ENCODE data around the gene PDE4C.
A peak's percentile ranks its signal among the peaks of the same experiment; 100 is the strongest.

Gene PDE4C

DNA sequence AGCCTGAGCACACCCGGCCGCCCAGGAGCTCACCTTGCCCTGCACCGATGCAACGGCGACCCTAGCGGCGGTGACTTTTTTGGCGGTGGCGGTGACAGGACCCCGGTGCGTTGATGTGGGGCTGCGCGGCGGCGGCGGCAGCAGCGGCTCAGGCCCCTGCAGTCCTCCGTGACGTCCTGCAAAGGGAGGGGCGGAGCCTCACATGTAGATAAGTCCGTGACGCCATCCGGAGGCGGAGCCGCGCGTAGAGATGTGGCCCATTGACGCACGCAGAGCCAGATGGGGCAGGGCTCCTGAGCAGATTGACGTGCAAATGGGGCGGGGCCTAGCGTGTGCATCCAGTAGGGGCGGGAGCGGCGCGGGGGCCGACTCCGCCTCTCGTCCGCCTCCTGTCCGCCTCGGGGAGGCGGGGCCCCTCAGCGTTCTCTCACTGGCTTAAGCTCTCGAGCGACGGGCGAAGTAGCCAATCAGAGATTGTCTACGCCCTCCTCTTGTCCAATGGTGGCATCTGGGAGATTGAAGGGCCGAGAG lies 22.3 kb downstream of the PDE4C start, which contains the start of gene RAB3A:
TSS of gene RAB3A (minus strand) at position 180 of the 531 bp plus-strand sequence. CDS start 1,302 bp downstream, outside the sequence.
- ChIA-PET CTCF (interaction anchor here (0.7 to 8.8 kb wide), 13 partner anchors 9 to 208 kb away, joined by 3 to 228 read pairs (median 4); partner anchors contain the start of gene MPV17L2), POLR2A (interaction anchor here (0.6 to 3.3 kb wide), 7 partner anchors 11 to 190 kb away, joined by 3 to 36 read pairs (median 4); partner anchors contain the start of genes JUND and MPV17L2)
- TF ChIP-seq, protein P1, sequence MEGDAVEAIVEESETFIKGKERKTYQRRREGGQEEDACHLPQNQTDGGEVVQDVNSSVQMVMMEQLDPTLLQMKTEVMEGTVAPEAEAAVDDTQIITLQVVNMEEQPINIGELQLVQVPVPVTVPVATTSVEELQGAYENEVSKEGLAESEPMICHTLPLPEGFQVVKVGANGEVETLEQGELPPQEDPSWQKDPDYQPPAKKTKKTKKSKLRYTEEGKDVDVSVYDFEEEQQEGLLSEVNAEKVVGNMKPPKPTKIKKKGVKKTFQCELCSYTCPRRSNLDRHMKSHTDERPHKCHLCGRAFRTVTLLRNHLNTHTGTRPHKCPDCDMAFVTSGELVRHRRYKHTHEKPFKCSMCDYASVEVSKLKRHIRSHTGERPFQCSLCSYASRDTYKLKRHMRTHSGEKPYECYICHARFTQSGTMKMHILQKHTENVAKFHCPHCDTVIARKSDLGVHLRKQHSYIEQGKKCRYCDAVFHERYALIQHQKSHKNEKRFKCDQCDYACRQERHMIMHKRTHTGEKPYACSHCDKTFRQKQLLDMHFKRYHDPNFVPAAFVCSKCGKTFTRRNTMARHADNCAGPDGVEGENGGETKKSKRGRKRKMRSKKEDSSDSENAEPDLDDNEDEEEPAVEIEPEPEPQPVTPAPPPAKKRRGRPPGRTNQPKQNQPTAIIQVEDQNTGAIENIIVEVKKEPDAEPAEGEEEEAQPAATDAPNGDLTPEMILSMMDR (IDR thresholded peaks at IDR 0.05; ENCODE audit: control extremely low read depth, extremely low read depth, low read depth, missing control alignments): no peak
- peak; percentile 99 for DNase-seq (ENCODE audit: extremely low spot score)

DNA sequence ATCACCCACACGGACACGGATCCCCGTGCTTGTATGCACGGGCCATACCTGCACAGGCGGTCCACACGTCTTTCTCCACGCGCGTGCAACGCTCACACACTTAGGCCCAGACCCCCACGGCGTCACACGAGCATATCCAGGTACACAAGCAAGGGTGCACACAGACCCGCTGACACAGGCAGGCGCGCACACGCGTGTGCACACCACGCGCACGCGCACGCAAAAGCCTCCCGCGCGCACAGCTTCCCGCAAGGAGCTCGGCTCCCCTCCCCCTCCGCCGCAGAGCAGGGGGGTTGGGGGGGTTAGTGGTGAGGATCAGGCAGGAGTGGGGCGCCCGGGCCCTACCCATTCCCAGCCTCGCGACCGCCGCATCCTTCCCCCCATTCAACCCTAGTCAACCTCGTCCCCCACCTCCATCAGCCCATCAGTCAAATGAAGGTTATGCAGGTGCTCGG lies 22.8 kb downstream of the PDE4C start:
- no peak for DNase-seq (ENCODE audit: extremely low spot score)
- TF ChIP-seq, protein P1 (IDR thresholded peaks at IDR 0.05; ENCODE audit: control extremely low read depth, extremely low read depth, low read depth, missing control alignments): no peak
- POLR2A ChIA-PET: interaction anchor here (0.6 to 3.3 kb wide), 7 partner anchors 10 to 189 kb away, joined by 3 to 36 read pairs (median 4); partner anchors contain the start of genes JUND and MPV17L2
- CTCF ChIA-PET: interaction anchor here (1.0 to 8.8 kb wide), 11 partner anchors 8 to 208 kb away, joined by 3 to 228 read pairs (median 7); partner anchors contain the start of gene MPV17L2

DNA sequence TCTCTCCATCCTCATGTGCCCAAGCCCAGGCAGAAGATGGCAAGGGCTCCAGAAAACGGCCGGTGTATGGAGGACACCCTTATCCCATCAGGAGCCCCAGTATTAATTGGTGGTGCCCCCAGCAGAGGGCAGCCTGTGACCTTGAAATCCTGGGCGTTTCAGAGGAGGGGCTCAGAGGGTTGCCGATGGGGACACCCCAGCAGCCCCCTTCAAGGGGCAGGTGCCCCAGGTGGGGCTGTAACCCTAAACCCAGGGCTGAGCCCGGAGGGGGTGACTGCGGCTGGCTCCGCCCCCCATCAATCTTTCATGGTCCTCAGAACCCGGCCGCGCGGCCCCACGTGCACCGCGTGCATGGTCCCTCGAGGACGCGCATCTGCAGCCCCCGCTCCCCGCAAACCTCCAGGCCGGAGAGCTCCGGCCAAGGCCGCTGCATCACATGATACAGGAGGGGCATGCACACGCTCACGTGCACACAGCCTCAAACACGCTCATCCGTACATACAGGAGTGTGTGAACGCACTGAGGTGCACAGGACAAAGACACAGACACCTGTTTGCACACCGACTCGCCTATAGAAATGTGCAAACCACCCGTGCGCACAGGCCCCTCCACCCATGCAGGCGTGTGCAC lies 23.3 kb downstream of the PDE4C start:
- peak; percentile 35 for DNase-seq (ENCODE audit: extremely low spot score)
- TF ChIP-seq, protein P1 (IDR thresholded peaks at IDR 0.05; ENCODE audit: control extremely low read depth, extremely low read depth, low read depth, missing control alignments): peak; percentile 35
- ChIA-PET POLR2A (interaction anchor here (3.3 kb wide), 1 partner anchor 78 kb away, joined by 36 read pairs; the partner anchor contains the start of gene JUND), CTCF (interaction anchor here (1.0 to 8.8 kb wide), 5 partner anchors 10 to 207 kb away, joined by 3 to 228 read pairs (median 9); partner anchors contain the start of gene MPV17L2)

DNA sequence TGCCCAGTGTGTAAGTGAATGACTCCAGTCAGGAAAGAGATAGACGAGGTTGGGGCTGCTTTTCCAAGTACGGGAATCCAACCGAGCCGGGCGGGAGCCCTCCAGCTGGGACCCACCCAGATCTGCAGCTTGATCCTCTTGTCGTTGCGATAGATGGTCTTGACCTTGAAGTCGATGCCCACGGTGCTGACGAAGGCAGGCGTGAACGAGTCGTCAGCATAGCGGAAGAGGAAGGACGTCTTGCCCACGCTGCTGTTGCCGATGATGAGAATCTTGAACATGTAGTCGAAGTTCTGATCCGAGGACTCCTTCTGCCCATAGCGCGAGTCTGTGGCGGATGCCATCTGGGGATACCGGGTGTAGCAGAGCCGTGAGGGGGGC lies 23.9 kb downstream of the PDE4C start:
- ChIA-PET CTCF (interaction anchor here (0.8 to 8.8 kb wide), 2 partner anchors 43 to 48 kb away, joined by 3 to 228 read pairs; a partner anchor contains a TSS), POLR2A (no interaction called here)
- no peak for DNase-seq (ENCODE audit: extremely low spot score)
- TF ChIP-seq, protein P1 (IDR thresholded peaks at IDR 0.05; ENCODE audit: control extremely low read depth, extremely low read depth, low read depth, missing control alignments): no peak

DNA sequence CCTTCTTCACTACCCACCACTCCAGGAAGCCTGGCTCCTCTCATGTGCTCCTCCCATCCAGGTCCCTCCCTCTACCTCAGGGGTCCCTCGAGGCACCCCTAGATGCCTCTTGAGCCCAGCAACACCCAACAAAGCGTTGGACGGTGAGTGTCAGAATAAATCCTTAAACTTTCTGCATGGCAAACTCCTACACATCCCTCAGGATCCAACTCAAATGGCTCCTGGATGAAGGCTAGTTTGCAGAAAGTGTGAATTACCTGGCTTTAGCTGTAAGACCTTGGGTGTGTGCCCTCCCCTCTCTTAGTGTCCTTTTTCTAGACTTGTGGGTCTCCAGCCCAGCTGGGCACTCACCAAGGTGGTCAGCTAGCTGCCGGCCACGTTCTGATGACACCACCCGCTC lies 27.9 kb downstream of the PDE4C start:
- ChIA-PET CTCF (interaction anchor here (3.2 kb wide), 1 partner anchor 54 kb away, joined by 13 read pairs; no protein-coding TSS in a partner anchor), POLR2A (no interaction called here)
- DNase-seq (ENCODE audit: extremely low spot score): no peak
- TF ChIP-seq, protein P1 (IDR thresholded peaks at IDR 0.05; ENCODE audit: control extremely low read depth, extremely low read depth, low read depth, missing control alignments): no peak

DNA sequence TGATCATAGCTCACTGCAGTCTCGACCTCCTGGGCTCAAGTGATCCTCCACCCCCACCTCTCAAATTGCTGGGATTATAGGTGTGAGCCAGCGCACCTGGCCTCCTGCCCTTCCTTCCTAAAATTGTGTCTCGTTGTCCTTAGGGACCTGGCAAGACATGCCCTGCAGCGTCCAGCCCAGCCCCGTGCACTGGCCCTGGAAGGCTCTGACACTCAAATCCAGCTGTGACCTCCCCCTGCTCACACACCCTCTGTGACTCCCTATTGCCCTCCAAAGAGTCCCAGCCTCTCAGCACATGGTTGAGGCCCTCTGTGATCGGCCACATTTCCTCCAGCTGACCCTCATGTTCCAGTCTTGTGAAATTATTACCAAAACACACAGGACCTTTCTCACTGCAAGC lies 28.3 kb downstream of the PDE4C start:
- no peak for DNase-seq (ENCODE audit: extremely low spot score)
- ChIA-PET POLR2A (no interaction called here), CTCF (interaction anchor here (1.1 kb wide), 1 partner anchor 54 kb away, joined by 6 read pairs; no protein-coding TSS in a partner anchor)
- TF ChIP-seq, protein P1 (IDR thresholded peaks at IDR 0.05; ENCODE audit: control extremely low read depth, extremely low read depth, low read depth, missing control alignments): no peak
